C4-2B (cell line): ENCODE measurements around the gene IRF2BP2.

Experiments
- ZFX ChIP-seq: fragments of 450-650 bp; IDR thresholded peaks from 2 replicates; pipeline ENCODE4 v1.6.1; 2017
- TF ChIP-seq, protein P1 (sequence below): fragments of 450-650 bp; conservative IDR thresholded peaks from 2 replicates; pipeline ENCODE4 v1.5.1; 2017; ENCODE audit warnings: mild to moderate bottlenecking

DNA sequence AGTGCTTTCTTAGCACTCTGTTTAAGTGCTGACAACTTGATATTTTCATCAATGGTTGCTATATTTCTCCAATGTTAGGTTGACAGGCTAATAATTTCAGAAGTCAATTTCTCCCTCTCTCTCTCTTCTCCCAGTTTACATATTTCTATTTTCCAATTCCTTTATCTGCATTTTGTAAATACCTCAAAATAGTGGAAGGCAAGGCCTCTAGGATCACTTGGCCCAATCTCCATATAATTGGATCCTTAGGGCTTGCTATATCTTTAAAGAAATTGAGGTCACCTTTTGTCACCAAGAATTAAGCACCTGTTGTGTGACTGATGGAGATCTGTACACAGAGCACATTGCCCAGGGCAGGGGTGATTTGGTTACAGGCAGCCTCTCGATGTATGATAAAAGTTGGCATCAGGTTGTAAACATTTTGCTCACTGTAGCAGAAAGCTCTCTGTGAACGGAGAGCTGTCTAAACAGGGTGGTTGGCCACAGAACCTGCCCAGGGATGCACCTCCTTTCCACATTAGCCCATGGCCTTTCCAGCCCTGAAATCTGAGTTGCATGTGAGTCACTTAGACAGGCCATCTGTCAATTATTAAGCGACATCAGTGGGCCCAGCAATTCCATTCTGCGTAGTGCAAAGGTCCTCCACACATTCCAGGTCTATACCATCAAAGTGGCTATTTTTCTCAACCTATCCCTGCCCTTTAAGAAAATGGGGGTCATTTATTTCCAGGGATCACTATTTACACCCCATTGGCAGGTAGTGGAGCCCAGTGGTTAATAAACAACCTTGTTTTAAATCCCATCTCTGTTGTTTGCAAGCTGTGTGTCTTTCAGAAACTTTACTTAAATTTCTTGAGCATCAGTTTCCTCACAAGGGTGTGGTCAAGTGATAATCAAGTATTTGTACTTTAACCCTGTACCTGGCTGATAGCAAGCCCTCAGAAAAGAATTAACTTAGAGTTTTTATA is 29.1 kb upstream of the IRF2BP2 start:
- TF ChIP-seq, protein P1, sequence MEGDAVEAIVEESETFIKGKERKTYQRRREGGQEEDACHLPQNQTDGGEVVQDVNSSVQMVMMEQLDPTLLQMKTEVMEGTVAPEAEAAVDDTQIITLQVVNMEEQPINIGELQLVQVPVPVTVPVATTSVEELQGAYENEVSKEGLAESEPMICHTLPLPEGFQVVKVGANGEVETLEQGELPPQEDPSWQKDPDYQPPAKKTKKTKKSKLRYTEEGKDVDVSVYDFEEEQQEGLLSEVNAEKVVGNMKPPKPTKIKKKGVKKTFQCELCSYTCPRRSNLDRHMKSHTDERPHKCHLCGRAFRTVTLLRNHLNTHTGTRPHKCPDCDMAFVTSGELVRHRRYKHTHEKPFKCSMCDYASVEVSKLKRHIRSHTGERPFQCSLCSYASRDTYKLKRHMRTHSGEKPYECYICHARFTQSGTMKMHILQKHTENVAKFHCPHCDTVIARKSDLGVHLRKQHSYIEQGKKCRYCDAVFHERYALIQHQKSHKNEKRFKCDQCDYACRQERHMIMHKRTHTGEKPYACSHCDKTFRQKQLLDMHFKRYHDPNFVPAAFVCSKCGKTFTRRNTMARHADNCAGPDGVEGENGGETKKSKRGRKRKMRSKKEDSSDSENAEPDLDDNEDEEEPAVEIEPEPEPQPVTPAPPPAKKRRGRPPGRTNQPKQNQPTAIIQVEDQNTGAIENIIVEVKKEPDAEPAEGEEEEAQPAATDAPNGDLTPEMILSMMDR: no peak
- no peak for TF ChIP-seq ZFX
